ENCODE data around the gene CAMKMT.

- TF ChIP-seq CTCF (conservative IDR thresholded peaks at IDR 0.05; ENCODE audit: low read depth, low read length) (no peak), EZH2 (IDR thresholded peaks at IDR 0.05; ENCODE audit: borderline replicate concordance, low read depth, low read length, poor library complexity, severe bottlenecking) (no peak)
These were observed 356.7 kb downstream of the CAMKMT start for GRCh38 chr2:44718431-44718830.
